ENCODE results near the gene SH3RF3.

SH3RF3 gene

DNA sequence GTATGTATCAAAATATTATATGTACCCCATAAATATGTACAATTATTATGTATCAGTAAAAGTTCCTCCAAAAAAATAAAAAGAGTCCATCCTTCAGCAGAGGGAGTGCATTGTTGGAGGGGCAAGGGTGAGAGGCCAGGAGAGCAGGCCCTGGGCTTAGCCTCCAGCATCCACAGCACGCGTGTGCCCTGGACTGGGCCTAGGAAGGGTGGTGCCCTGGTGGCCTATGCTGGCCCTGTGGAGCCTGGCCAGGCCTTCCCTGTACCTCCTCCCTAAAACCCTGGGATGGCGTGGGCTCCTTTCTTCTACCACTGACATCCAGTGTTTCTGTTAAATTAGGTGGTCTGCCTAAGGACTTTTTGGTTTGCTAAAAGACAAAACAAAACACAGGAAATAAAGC is 93.4 kb downstream of the SH3RF3 start:
- DNase-seq = no peak

DNA sequence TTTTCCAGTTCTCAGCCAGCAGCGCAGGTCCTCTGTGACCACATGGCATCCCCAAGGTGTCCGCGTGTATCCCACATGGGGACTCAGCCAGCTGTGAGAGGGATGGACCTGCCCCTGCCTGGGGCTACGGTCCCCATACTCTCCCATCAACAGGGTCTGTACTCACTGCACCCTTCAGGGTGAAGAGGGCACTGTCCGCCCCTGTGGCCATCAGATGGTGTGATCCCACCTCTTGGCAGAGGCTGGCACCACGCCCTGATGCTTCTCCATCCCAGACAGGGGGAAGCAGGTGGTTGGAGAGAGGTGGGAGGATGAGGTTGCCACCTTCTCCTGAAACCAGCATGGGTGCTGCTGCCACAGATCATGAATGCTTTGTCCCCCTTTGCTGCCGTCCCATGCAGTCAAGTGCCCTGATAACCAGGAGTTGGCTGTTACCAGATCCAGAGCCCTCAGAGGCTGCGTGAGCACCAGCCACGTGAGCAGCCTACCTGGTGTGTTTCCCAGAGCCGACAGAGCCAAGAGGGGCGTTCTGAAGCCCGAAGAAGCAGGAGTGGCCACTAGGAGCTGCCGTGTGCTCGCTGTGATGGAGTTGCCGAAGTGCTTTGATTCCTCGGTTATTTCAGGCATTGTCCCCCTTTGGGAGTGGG is 93.9 kb downstream of the SH3RF3 start:
- DNase-seq = peak; percentile 54

DNA sequence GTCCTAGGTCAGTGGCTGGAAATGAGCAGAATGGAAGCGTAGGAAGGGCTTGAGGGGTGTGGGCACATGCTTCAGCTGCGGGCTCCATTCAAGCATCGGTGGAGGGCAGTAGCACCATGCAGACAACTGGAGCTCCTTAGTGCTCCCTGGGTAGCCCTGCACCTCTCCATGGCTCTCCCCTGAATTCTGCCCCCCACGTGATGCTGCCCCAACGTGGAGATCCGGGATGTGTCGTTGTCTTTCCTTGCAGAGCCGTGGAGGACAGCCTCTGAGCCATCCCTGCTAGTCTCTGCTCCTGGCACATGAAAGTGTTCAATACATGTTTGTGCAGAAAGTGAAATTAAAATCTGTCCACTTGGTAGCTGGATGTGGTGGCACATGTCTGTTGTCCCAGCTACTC is 94.5 kb downstream of the SH3RF3 start:
- peak; percentile 23 for DNase-seq

DNA sequence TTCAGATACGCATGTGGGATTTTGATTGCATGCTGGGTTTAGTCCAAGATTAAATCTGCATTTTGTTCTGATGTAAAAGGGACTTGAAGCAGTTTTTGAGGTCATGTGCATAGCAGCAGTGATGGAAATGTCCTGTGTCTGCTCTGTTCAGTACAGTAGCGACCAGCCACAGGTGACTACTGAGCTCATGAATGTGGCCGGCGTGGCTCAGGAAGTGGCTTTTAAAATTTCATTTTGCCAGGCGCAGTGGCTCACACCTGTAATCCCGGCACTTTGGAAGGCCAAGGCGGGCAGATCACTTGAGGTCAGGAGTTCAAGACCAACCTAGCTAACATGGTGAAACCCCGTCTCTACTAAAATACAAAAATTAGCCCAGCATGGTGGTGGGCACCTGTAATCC is 95.3 kb downstream of the SH3RF3 start:
- peak; percentile 31 for DNase-seq

DNA sequence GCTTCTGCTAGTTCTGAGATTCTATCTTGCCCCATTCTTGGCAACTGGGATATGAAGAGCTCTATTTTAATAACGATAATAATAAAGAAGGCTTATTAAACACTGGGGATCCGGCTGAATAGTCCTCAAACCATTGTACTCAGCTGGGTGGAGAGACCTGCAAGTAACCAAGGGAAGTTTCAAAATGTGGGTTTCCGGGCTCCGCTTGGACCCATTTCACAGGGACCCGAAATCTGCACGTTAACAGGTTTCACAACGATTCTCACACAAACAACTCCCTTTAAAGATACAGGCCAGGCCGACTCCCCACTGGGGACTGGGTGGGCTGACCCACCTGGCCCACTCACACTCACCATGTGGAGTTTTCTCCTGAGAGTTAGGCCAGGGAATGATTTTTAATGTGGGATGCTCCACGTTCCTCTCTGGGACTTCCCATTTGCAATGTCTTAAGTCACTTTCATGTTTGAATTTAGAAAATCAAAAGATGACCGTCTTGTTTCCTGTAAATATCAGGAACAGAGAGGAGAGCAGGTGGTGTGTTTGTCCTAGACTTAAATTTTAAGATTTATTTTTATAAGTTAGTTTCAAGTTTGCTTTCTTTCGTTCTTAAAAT is 96.3 kb downstream of the SH3RF3 start:
- DNase-seq = no peak

DNA sequence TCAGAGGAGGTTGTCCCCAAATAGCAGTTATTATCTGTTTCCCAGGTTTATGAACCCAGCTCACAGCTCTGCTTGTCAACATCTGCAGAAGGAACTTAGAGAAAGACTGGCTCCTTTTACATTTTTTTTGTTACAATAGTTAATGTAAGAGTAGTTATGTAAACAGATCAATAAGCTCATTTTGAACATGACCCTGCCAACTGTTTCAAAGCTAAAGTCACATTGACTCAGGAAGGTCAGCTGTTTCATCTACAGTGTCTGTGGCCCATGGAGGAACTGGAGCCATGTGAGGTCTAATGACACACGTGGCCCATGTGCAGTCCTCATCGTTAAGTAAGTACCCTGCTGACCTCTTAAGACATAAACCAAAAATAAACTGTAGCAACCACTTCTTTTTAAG is 97.1 kb downstream of the SH3RF3 start:
- DNase-seq = no peak

DNA sequence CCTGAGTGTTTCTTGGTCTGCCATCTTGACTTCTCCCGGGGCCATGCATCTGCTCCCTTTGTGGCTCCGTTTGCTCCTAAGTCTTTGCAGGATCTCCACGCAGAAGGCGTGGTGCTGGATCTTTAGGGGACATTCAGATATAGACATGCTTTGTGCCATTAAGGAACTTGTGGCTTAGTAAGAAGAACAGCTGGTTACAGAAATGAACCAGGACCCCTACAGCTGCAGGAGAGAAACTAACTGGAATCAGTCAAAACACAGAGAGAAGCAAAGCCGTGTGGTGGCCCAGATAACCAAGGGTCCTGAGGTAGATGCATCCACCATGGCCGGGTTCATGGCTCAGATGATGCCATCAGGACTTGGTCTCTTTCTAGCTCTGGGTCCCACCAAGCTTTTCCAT is 97.6 kb downstream of the SH3RF3 start:
- DNase-seq = no peak

DNA sequence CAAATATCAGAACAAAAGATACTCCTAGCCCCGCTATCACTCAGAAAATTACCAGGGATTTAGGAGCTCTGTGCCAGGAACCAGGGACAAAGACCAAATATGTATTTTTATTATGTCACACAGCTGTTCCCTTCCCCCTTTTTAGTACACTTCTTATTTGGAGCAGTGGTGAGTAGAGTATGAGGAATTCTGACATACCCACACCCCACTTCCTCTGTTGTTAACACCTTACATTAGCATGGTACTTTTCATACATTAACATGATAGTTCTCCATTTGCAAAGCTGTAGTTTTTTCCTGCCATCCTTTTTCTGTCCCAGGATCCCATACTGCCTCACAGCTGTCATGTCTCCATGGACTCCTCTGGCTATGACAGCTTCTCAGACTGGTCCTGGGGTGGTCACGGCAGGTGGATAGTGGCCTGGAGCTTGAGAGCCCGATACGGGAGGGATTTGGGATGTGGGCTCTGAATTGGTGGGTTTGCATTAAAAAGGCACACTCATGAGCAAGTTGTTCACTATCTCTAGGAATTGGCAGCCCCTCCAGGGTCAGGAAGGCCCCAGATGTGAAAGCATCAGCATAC is 100.2 kb downstream of the SH3RF3 start:
- DNase-seq = no peak

DNA sequence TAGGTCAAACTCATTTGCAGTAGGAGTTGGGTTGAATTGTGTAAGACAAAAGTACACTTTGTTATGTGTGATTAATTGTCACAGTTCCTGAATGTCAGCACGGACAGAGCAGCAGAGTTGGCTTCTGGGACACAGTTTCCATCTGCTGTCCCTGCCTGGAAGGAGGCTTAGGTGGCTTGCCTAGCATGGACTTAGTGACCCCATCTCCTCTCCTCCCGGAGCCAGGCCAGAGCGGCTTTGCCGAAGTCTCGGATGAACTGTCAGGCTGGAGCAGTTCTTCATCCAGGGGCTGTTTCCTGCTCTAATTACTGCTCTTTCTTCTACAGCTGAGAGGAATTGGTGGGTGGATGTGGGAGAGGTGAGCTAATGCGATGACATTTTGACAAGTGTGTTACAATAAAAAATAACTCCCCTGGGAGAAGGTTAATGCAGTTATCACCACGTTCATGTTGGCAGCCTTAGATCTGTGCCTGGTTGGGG is 102.0 kb downstream of the SH3RF3 start:
- DNase-seq = no peak

DNA sequence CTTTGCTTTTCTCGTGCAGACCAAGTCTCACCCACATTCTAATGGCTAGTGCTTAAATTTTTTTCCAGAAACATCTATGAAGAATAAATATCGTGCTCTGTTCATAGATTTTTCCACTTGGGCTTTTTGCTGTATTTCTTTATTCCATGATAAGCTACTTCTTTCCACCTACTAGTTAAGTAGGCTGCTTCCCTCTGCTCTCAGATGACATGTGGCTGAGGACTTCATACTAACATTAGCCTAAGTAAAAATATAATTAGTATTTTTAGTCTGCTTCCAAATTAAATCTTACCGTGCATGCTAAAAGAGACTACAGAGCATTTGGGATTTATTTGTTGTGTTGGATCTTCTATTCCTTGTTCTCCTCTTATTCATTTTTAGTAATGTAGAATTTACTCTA is 102.4 kb downstream of the SH3RF3 start:
- no peak for DNase-seq

DNA sequence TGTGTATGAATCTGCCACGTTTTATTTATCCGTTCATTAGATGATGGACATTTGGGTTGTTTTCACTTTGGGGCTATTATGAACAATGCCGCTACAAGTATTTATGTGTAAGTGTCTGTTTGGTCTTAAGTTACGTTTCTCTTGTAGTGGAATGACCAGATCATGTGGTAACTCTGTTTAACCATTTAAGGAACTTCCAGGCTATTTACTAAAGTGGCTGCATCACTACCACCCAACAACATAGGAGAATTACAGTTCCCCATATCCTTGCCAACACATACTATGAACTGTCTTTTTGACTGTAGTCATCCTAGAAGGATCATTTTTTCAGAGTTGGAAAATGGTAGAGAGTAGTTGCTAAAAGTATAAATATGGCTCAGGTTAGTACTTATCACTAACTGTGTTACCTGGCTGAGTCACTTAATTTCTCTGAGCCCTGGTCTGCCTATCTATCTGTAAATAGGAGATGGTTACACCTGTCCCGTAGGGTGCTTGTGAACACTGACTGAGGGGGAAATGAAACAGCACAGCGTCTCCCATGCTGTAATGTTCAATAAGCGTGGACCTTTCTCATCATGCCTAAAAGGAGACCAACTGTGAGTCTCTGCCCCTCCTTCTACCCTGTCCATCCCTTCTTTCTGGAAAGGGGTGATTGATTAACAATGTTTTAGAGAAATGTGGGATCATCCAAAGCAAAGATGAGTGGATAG is 103.1 kb downstream of the SH3RF3 start:
- DNase-seq = no peak

DNA sequence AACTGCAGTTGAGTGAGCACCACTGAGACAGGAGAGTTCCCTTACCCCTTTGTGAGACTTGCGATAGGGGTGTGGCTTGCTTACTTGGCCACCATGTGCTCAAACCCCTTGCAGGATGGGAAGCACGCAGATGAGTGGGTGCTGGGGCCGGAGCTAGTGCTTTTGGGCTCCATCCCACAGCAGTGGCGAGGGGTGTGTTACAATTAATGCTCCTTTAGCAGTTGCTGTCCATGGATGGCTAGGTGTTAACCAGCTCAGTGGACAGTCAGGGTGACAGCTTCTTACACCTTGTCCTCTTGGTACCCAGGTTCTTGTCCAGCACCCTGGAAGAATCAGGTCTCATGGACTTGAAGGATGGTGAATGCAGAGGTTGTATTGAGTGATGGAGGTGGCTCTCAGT is 103.9 kb downstream of the SH3RF3 start:
- no peak for DNase-seq

DNA sequence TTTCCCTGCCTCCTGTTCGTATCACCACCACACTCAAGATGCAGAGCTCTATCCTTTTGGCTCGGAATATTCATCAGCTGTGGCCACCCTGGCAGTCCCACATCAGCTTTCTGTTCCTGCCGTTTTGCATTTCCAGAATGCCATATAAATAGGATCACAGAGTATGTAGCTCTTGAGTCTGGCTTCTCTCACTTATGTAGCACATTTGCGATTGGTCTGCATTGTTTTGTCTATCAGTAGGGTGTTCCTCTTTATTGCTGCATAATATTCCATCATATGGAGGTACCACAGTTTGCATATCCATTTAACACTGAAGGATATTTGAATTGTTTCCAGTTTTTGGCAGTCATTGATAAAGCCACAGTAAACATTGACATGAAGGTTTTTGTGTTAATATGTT is 104.6 kb downstream of the SH3RF3 start:
- DNase-seq = no peak

DNA sequence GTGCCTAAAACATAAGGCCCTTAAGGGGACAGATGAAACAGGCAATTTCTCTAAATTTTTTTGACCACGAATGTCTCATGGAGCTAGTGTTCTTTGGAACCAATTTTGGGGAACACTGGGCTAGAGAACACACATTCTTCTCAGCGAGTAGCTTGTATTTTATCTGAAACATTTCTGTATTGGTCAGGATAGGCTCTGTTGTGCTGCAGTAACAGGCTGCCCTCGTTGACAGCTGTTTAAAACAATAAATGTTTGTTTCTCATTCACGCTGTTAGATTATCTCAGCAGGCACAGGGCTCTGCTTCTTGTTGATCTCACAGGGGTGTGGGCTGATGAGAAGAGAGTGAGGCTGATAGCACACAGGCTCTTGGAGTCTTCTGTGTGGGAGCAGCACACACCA is 105.3 kb downstream of the SH3RF3 start:
- no peak for DNase-seq

DNA sequence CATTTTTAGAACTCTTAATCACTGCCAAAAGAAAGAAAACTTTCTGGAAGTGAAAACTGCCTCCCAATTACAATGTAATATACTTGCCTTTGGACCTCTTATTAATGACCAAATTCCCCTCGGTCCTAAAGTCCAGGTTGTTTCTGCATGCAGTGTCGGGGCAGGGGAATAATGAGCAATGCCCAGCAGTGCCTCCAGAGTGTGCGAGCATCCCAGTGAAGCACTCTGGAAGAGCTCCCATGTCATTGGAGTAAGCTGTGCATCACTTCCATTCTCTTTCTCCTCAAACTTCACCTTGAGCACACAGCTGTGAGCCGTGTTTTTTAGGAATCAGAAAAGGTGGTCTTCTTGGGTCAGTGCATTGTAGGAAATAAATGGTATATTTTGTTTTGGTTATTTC is 107.1 kb downstream of the SH3RF3 start:
- no peak for DNase-seq

DNA sequence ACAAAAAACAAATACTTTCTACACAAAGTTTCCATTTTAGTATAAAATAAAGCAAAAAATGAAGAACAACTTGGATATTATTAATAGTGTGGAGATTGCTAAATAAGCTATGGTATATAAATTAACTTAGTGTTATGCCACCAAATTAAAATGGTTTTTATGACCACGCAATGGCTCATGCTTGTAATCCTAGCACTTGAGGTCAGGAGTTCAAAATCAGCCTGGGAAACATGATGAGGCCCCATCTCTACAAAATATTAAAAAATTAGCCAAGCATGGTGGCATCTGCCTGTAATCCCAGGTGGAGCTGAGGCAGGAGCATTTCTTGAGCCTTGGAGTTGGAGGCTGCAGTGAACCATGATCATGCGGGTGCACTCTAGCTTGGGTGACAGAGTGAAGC is 108.8 kb downstream of the SH3RF3 start:
- DNase-seq = no peak

DNA sequence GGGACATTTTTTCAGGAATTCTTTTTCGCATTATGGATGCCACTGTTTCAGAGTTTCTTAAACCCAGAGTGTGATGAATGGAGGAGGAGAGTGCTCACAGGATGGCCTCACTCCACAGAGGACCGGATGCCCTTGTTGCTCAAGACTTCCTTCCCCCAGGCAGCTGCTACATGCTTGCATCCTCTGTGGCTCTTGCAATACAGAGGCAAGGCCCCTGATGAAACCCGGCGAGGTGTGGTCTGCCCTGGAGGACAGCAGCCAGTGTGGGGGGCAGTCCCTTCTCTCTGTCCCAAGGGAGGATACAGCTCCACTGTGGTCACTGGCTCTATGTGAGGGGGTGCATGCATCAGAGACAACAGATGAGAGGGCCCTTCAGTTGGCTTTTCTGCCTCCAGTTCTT is 109.6 kb downstream of the SH3RF3 start:
- DNase-seq = no peak

DNA sequence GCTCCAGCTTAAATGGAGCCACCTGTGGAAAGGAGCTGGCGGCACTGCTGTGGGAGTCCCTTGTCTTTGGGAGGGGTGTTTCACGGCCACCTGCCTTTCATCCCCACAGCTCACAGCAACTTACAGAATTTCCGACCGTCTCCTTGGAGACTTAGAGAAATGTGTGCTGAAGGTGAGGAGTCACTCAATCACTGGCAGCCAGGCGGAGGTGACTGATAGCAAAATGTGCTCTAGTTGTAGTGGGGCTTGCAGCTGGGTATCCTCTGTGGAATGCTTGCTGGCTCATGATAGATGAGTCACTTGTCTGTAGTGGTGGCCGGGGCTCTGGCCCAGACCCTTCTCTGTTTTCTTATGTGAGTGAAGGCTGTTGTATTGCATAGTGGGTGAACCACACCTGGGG is 110.7 kb downstream of the SH3RF3 start:
- DNase-seq = peak; percentile 91

DNA sequence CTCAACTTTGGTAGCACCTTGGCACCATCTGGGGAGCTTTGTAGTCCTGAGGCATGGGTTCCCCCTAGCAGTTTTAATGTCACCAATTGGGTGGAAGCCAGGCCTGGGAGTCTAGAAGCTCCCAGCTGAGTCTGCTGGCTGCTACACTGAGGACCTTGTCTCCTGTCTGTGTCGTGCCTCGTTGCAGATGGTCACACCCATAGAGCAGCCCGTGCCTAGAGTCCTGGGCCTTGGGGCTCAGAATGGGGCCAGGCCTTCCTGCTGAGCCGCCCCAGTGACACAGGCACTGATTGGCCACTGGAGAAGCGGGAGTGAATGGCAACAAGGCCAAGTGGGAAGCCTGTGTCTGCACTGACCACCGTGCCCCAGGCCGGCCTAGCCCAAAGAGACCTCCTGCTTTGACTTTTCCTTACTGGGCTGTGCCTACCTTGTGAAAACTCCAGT is 113.2 kb downstream of the SH3RF3 start:
- DNase-seq = no peak

DNA sequence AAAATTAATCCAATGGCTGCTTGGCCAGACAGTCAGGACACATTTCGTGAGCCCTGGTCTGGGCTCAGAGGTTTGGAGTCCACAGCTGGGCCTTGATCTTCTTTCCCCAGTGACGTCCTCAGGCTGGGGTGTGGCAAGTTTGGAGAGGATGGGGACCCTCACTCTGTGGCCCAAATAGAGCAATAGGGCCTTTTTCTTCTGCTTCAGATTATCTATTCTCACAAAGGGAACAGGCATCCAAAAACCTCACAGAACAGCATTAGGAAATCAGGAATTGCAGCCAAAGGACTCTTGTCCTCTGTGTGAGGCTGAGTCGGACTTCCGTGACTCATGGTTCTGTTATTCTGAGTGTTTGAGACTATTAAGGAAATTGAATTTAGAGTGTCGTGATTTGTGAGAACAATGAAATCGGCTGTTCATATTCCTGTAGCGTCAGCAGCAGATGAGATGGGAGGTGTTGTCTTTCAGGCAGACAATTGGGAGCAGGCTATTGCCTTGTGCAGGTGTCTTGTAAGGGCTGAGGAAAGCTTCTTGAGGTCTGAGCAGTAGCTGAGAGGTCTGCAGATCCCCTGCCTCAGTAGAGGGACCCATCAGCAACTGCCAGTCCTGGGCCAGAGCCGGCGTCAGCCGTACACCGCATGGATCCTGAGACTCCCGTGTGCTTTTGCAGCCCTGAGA is 113.8 kb downstream of the SH3RF3 start:
- DNase-seq = no peak

DNA sequence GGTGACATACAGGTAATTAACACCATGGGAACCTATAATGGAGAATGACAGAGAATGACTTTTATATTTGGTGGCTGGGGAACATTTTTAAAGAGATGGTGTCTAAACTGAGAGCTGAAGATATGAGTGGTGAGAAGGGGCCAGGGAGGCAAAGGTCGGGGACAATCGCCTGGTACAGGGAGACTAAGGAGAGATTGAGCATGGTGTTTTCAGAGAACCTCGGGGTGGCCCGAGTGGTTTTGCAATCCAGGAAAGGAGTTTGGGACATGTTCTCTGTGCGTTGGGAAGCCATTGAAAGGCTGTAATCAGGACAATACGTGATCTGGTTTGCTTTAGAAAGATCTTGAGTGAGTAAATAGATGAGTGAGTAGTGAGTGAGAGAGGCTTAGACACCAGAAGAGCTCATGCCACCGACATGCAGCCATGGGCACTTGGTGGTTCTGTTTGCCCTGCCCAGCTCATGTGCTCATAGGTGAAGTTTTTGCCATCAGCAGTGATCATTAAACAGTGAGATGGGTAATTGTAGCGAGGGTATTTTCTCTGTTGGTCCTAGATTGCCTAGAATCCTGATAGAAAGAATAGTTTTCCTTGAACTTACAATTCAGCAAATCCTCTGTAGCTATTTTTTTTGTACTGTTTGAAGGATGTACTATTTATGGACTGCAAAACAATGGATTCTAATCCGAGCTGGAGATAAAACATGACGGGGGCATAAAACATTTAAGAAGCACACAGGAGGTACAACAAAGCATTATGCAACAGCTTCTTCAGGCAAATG is 114.7 kb downstream of the SH3RF3 start:
- DNase-seq = no peak

DNA sequence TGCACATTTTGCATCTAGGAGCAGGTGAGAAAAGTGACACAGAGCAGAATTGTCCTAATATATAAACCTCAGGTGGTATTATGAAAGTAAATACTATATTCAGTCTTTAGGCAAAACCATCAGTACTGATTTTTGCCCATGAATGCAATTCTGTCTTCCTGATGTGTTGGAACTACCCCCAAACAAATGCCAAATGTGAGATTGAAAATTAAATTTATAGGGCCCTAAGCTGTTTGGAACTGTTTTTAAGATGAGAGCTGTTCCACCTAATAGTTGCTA is 115.2 kb downstream of the SH3RF3 start:
- no peak for DNase-seq

Data from islet precursor cell (in vitro differentiated cells).